IPS-20b (cell line): ENCODE data around the gene NFATC3.
A peak's percentile ranks its signal among the peaks of the same experiment; 100 is the strongest.

ENCODE experiments used
- H3K27ac ChIP-seq: one replicate; pipeline ENCODE4 v1.5.1; 2013; ENCODE audit warnings: low read length
- H3K27me3 ChIP-seq: 2 replicates; pipeline ENCODE4 v1.6.1; 2013; ENCODE audit warnings: mild to moderate bottlenecking, low read length, inconsistent platforms; ENCODE audit not compliant: insufficient read depth
- H3K36me3 ChIP-seq: 2 replicates; pipeline ENCODE4 v1.6.1; 2013; ENCODE audit warnings: low read depth, mild to moderate bottlenecking, inconsistent platforms, low read length, moderate library complexity; ENCODE audit not compliant: insufficient read depth
- H3K4me1 ChIP-seq: 2 replicates; pipeline ENCODE4 v1.6.1; 2013; ENCODE audit warnings: mild to moderate bottlenecking, control low read depth, inconsistent platforms, low read length, moderate library complexity; ENCODE audit not compliant: insufficient read depth
- H3K4me3 ChIP-seq: 2 replicates; pipeline ENCODE4 v1.5.1; 2013; ENCODE audit warnings: mild to moderate bottlenecking, low read length, inconsistent platforms
- H3K9ac ChIP-seq: 2 replicates; pipeline ENCODE4 v1.6.1; 2013; ENCODE audit warnings: low read depth, mild to moderate bottlenecking, inconsistent platforms, low read length, moderate library complexity
- H3K9me3 ChIP-seq: 2 replicates; pipeline ENCODE4 v1.6.1; 2013; ENCODE audit warnings: mild to moderate bottlenecking, low read depth, low read length, inconsistent platforms; ENCODE audit not compliant: insufficient read depth

The NFATC3 gene

GRCh38 chr16:68202091-68202519, 116.9 kb downstream of the NFATC3 start:
- H3K27ac ChIP-seq: no peak overlapping the region
- H3K9ac ChIP-seq: no peak overlapping the region
- H3K27me3 ChIP-seq: no peaks in the 10 kb centered on the region
- no peaks in the 10 kb centered on the region for H3K9me3 ChIP-seq
- no peak overlapping the region for H3K4me3 ChIP-seq
- no peaks in the 10 kb centered on the region for H3K36me3 ChIP-seq
- no peaks in the 10 kb centered on the region for H3K4me1 ChIP-seq

- Histone ChIP-seq H3K27ac (no peak overlapping the region), H3K4me3 (no peak overlapping the region), H3K36me3 (no peaks in the 10 kb centered on the region), H3K9ac (no peak overlapping the region), H3K9me3 (no peaks in the 10 kb centered on the region), H3K27me3 (no peaks in the 10 kb centered on the region), H3K4me1 (no peaks in the 10 kb centered on the region)
Observed at GRCh38 chr16:68206245-68206644, 121.1 kb downstream of the NFATC3 start.

DNA sequence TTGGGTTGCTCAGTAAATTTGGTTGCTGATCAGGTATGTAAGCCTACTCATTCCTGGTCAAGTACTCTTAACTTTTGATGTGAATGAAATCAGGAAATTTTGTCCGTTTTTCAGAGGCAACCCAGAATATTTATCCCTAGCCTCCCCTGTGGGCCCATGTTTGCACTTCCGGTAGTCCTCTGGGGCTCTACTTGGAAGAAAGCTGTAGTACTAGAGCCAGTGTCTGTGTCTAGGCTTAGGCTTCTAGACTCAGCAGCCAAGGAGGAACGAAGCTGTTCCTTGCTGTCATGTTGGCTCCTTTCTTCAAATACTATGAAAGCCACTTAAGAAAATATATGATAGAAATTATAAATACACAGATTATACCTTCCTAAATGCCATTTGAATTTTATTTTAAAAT, 129.6 kb downstream of the NFATC3 start:
- Histone ChIP-seq H3K27ac (no peak overlapping the region), H3K4me1 (no peaks in the 10 kb centered on the region), H3K27me3 (no peaks in the 10 kb centered on the region), H3K4me3 (no peak overlapping the region), H3K9me3 (no peaks in the 10 kb centered on the region), H3K9ac (no peak overlapping the region), H3K36me3 (no peaks in the 10 kb centered on the region; the same call in 1 of the 2 replicates)

GRCh38 chr16:68215302-68215701, 130.1 kb downstream of the NFATC3 start:
- Histone ChIP-seq H3K36me3 (no peaks in the 10 kb centered on the region; the same call in 1 of the 2 replicates), H3K9ac (no peak overlapping the region), H3K4me1 (no peaks in the 10 kb centered on the region), H3K4me3 (no peak overlapping the region), H3K27ac (no peak overlapping the region), H3K27me3 (no peaks in the 10 kb centered on the region), H3K9me3 (no peaks in the 10 kb centered on the region)

GRCh38 chr16:68216240-68216639, 131.1 kb downstream of the NFATC3 start:
- no peak overlapping the region for H3K27ac ChIP-seq
- H3K27me3 ChIP-seq: no peaks in the 10 kb centered on the region
- H3K9me3 ChIP-seq: no peaks in the 10 kb centered on the region
- H3K9ac ChIP-seq: no peak overlapping the region
- H3K4me1 ChIP-seq: peaks cover 3% of the 10 kb centered on the region; the same call in 1 of the 2 replicates
- H3K36me3 ChIP-seq: no peaks in the 10 kb centered on the region; the same call in 1 of the 2 replicates
- no peak overlapping the region for H3K4me3 ChIP-seq

GRCh38 chr16:68217506-68217905, 132.3 kb downstream of the NFATC3 start:
- Histone ChIP-seq H3K27me3 (no peaks in the 10 kb centered on the region), H3K9me3 (no peaks in the 10 kb centered on the region), H3K36me3 (no peaks in the 10 kb centered on the region; the same call in 1 of the 2 replicates), H3K4me1 (peaks cover 3% of the 10 kb centered on the region; the same call in 1 of the 2 replicates), H3K4me3 (no peak overlapping the region), H3K9ac (no peak overlapping the region), H3K27ac (no peak overlapping the region)

DNA sequence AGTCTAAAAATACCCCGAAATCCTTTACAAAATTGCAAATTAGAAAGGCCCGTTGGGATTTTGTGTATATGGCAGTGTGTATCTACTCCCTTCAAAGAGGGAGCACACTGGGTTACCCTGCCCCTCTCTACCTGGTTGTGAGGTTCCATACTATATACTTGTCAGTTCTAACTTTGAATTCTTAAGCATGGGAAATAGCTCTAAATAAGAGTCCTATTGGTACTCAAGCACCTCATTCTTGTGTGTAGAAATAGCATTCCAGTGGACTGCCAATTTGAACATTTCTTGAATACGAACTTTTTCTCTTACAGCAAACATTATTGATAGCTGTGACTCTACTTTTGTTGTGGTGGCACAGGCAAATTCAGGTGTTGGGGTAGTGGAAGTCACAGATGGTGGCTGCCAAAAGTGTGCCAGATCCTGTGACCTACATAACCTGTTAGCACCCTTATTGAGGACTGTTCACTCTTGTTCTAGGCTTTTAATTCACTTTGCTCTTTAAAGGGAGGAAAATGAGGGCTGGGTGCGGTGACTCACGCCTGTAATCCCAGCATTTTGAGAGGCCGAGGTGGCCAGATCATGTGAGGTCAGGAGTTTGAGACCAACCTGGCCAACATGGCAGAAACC, 134.7 kb downstream of the NFATC3 start:
- H3K27ac ChIP-seq: no peak overlapping the region

GRCh38 chr16:68223072-68223471, 137.9 kb downstream of the NFATC3 start:
- Histone ChIP-seq H3K9me3 (no peaks in the 10 kb centered on the region), H3K36me3 (no peaks in the 10 kb centered on the region; the same call in 1 of the 2 replicates), H3K4me3 (no peak overlapping the region), H3K27me3 (no peaks in the 10 kb centered on the region), H3K9ac (no peak overlapping the region), H3K27ac (no peak overlapping the region), H3K4me1 (peaks cover 3% of the 10 kb centered on the region; the same call in 1 of the 2 replicates)

More for the DNA sequence above, 134.7 kb downstream of the NFATC3 start:
- H3K4me1 ChIP-seq: peaks cover 3% of the 10 kb centered on the region; the same call in 1 of the 2 replicates
- H3K9me3 ChIP-seq: no peaks in the 10 kb centered on the region
- peak overlapping the region; percentile 32; the same call in 1 of the 2 replicates for H3K9ac ChIP-seq
- H3K36me3 ChIP-seq: no peaks in the 10 kb centered on the region; the same call in 1 of the 2 replicates
- no peaks in the 10 kb centered on the region for H3K27me3 ChIP-seq
- no peak overlapping the region for H3K4me3 ChIP-seq

DNA sequence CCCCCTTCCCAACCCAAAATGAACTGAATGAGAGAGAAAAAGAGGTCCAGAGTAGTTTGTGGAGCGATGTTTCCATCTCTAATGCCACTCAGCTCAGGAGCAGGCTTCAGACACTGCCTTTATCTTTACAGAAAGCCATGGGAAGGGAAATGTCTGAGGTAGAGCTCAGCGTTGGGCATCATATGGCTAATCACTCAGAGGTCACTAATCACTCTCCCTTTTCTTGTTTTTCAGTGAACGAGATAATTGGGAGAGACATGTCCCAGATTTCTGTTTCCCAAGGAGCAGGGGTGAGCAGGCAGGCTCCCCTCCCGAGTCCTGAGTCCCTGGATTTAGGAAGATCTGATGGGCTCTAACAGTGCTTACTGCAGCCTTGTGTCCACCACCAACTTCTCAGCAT, 140.9 kb downstream of the NFATC3 start:
- peaks cover 25% of the 10 kb centered on the region for H3K36me3 ChIP-seq
- H3K9me3 ChIP-seq: no peaks in the 10 kb centered on the region
- H3K9ac ChIP-seq: no peak overlapping the region
- no peaks in the 10 kb centered on the region for H3K27me3 ChIP-seq
- no peaks in the 10 kb centered on the region; the same call in 1 of the 2 replicates for H3K4me1 ChIP-seq
- H3K4me3 ChIP-seq: no peak overlapping the region
- H3K27ac ChIP-seq: no peak overlapping the region

DNA sequence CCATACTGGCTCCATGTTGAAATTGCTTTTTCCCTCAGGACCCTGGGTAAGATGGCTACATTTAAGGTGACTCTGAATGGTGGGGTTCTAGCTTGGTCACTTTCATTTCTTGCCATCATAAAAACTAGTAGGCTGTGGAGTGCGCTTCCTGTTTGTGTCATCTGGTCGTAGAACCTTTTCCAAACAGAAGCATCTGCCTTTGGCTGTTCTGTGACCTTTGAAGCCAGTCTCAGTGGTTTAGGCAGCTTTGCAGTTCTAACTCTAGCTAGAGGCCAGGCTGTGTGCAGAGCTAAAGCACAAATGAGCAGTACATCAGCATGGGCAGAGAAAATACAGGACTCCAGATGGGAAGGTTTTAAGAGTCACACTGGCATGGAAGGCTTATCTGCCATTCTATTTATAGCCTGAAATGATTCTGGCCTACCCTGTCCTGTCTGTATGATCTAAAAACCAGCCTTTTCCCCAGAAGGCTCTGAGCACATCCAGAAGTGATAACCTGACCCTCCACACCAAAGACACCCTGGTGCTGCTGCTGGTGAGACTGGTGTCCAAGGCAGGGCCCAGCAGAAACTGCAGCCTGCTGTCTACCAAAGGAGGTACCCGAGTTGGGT, 142.1 kb downstream of the NFATC3 start:
- Histone ChIP-seq H3K9me3 (no peaks in the 10 kb centered on the region), H3K27ac (no peak overlapping the region), H3K36me3 (peaks cover 36% of the 10 kb centered on the region), H3K4me1 (no peaks in the 10 kb centered on the region), H3K4me3 (no peak overlapping the region), H3K27me3 (no peaks in the 10 kb centered on the region), H3K9ac (no peak overlapping the region)

DNA sequence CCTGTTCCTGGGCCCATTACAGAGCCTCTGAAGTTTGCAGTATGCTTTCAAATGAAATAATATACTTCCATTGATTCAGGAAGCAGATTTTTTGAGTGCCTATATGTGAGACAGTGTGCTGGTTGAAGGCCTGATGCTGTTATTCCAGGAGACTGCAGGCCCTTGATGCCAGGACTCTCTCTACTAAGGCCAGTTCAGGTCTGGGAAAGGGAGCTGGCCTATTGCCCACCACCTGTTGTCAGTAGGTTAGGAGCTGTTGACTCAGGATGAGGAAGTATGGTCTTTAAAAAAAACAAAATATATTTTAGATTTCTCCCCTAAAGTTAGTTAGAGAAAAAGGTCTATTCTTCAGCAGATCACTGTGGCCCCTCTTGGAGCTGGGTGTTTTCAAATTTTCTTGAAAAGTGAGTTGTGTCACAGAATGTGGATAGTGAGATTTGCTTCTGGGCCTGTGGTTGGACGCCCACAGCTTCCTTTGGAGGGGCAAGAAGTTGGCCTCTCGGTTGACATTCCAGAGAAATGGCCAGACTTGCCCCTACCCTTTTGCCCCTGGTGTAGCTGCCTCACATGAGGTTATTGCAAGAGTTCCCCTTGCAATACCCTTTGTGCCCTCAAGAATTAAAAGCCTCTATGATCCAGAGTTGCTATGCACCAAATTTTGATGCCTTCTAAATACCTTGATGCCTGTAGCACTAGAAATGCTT, 142.8 kb downstream of the NFATC3 start:
- H3K9me3 ChIP-seq: no peaks in the 10 kb centered on the region
- no peaks in the 10 kb centered on the region for H3K4me1 ChIP-seq

More for the DNA sequence above, 142.8 kb downstream of the NFATC3 start:
- Histone ChIP-seq H3K36me3 (peaks cover 43% of the 10 kb centered on the region), H3K4me3 (no peak overlapping the region), H3K27me3 (no peaks in the 10 kb centered on the region), H3K27ac (no peak overlapping the region), H3K9ac (no peak overlapping the region)
